CD4-positive, alpha-beta T cell treated with Interleukin-15 for 4 hours (primary cell): ENCODE data around the gene PSMC6.
"Not testable (repeated sequence)": the region's sequence is repeated elsewhere in the genome, so short reads cannot be mapped to it uniquely, and the experiment has no call there.

Experiments used
- DNase-seq: peaks from one replicate; pipeline ENCODE4 v3.0.0-alpha.2; 2020; ENCODE audit warnings: low spot score

PSMC6 gene

GRCh38 chr14:52723514-52724359 lies 16.7 kb downstream of the PSMC6 start:
- DNase-seq: no peak

GRCh38 chr14:52724360-52724644 lies 17.3 kb downstream of the PSMC6 start:
- DNase-seq: no peak

GRCh38 chr14:52727509-52727908 lies 20.5 kb downstream of the PSMC6 start:
- DNase-seq: not testable (repeated sequence)

- not testable (repeated sequence) for DNase-seq
Measured at GRCh38 chr14:52729035-52729434, 22.0 kb downstream of the PSMC6 start.

GRCh38 chr14:52729585-52729924 lies 22.6 kb downstream of the PSMC6 start:
- DNase-seq: no peak

- DNase-seq: peak; percentile 96
Measured at GRCh38 chr14:52729925-52730708, 23.1 kb downstream of the PSMC6 start, which contains the start of gene STYX. TSS of gene STYX (plus strand) at chr14:52730166. CDS start at chr14:52730475, 309 bp downstream.

- no peak for DNase-seq
Measured at GRCh38 chr14:52730709-52731111, 23.7 kb downstream of the PSMC6 start.

GRCh38 chr14:52733824-52734223 lies 26.8 kb downstream of the PSMC6 start:
- no peak for DNase-seq

GRCh38 chr14:52735921-52736489 lies 29.0 kb downstream of the PSMC6 start:
- DNase-seq: peak; percentile 16

- no peak for DNase-seq
Measured at GRCh38 chr14:52738409-52738808, 31.4 kb downstream of the PSMC6 start.

GRCh38 chr14:52740751-52741150 lies 33.8 kb downstream of the PSMC6 start:
- DNase-seq: no peak

- peak; percentile 56 for DNase-seq
Measured at GRCh38 chr14:52741865-52742264, 34.9 kb downstream of the PSMC6 start.

- DNase-seq: no peak
Measured at GRCh38 chr14:52748647-52749292, 41.8 kb downstream of the PSMC6 start.

- no peak for DNase-seq
Measured at GRCh38 chr14:52755607-52756316, 48.8 kb downstream of the PSMC6 start.

GRCh38 chr14:52759145-52759544 lies 52.1 kb downstream of the PSMC6 start:
- no peak for DNase-seq

GRCh38 chr14:52762923-52763322 lies 55.9 kb downstream of the PSMC6 start:
- not testable (repeated sequence) for DNase-seq

- DNase-seq: no peak
Measured at GRCh38 chr14:52767058-52767833, 60.2 kb downstream of the PSMC6 start.

- no peak for DNase-seq
Measured at GRCh38 chr14:52769887-52770286, 62.9 kb downstream of the PSMC6 start.

- no peak for DNase-seq
Measured at GRCh38 chr14:52776816-52777215, 69.8 kb downstream of the PSMC6 start.
